ENCODE data around the gene PCDHA2. TPM values are rescaled to one million over a fixed set of nuclear protein-coding genes. Genes with fewer than 3 reads are reported as not detected.

Gene PCDHA2
- total and polyA plus RNA-seq, 2 of the 13 experiments (the other 11 are each of a cell fraction or from before 2014, with no cell fraction given) = not detected

DNA sequence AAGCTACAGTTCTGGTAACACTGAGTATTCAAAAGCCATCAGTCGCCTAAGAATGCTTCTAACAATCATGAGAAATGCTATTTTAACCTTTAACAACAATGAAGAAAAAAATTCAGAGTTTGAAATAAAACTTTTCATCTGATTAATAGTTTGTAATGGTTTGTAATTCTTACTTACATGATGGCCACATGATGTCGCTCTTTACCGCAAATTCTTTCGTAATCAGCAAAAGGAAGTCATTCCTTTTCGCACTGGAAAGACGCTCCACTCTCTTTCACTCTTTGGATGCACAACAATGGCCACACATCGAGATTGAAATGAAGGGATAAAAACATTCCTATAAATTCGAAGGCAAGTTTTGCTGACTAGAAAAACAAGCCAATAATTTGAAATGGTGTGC is 39.3 kb downstream of the PCDHA2 start, which contains the start of gene PCDHA7 (continued):
- TF ChIP-seq, protein P1, sequence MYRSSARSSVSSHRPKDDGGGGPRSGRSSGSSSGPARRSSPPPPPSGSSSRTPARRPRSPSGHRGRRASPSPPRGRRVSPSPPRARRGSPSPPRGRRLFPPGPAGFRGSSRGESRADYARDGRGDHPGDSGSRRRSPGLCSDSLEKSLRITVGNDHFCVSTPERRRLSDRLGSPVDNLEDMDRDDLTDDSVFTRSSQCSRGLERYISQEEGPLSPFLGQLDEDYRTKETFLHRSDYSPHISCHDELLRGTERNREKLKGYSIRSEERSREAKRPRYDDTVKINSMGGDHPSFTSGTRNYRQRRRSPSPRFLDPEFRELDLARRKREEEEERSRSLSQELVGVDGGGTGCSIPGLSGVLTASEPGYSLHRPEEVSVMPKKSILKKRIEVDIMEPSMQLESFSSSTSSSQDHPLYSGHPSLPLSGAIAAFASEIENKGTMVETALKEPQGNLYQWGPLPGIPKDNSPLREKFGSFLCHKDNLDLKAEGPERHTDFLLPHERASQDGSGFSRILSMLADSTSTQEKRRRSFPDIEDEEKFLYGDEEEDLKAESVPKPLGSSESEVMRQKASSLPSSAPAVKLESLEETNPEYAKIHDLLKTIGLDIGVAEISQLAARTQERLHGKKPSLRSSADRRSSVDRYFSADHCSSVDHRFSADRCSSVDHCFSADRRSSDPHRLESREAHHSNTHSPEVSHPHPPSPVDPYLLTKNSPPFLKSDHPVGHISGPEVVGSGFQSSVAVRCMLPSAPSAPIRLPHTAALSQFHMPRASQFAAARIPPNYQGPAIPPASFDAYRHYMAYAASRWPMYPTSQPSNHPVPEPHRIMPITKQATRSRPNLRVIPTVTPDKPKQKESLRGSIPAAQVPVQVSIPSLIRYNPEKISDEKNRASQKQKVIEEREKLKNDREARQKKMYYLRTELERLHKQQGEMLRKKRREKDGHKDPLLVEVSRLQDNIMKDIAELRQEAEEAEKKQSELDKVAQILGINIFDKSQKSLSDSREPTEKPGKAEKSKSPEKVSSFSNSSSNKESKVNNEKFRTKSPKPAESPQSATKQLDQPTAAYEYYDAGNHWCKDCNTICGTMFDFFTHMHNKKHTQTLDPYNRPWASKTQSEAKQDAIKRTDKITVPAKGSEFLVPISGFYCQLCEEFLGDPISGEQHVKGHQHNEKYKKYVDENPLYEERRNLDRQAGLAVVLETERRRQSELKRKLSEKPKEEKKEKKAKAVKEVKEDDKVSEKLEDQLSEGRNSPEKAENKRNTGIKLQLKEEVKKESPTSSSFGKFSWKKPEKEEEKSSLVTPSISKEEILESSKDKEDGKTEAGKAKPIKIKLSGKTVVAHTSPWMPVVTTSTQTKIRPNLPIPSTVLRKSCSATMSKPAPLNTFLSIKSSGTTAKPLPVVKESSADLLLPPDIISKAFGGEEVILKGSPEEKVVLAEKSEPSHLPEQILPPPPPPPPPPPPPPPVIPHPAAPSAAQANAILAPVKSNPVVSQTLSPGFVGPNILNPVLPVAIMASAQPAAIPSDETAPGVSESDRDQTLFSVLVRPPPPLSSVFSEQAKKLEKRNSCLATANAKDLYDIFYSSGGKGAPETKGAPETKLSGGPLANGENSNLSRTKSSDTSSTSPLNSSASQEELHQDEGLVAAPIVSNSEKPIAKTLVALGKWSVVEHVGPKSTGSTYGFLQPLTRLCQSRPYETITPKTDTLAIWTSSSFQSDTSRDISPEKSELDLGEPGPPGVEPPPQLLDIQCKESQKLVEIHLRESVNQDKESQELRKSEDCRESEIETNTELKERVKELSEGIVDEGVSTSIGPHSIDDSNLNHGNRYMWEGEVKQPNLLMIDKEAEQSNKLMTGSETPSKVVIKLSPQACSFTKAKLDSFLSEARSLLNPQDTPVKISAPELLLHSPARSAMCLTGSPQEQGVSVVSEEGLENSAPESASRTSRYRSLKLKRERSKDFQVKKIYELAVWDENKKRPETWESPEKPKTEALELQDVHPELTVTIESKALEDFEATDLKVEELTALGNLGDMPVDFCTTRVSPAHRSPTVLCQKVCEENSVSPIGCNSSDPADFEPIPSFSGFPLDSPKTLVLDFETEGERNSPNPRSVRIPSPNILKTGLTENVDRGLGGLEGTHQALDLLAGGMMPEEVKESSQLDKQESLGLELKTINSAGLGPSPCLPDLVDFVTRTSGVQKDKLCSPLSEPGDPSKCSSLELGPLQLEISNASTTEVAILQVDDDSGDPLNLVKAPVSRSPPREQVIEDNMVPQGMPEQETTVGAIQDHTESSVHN (CRISPR knock-in tag; IDR thresholded peaks at IDR 0.05) = no peak
- TF ChIP-seq ZNF230 (CRISPR knock-in tag; IDR thresholded peaks at IDR 0.05) = no peak
- TF ChIP-seq ELF1 (CRISPR knock-in tag; IDR thresholded peaks at IDR 0.05) = no peak
- TF ChIP-seq ZNF781 (CRISPR knock-in tag; IDR thresholded peaks at IDR 0.05; ENCODE audit: borderline replicate concordance, not compliant biosample characterization) = no peak
- no peak for TF ChIP-seq ZNF430 (CRISPR knock-in tag; IDR thresholded peaks at IDR 0.05)
- TF ChIP-seq STAG1 (CRISPR knock-in tag; IDR thresholded peaks at IDR 0.05) = peak; percentile 40
- peak in 1 of 2 experiments; percentile 52; a peak in 3 of 4 replicates for TF ChIP-seq MAFK (conservative IDR thresholded peaks at IDR 0.05 in 1 of 2, IDR thresholded peaks at IDR 0.05 in 1 of 2; ENCODE audit: low read length in 2 of 2)
- no peak for TF ChIP-seq SP5 (CRISPR knock-in tag; IDR thresholded peaks at IDR 0.05; ENCODE audit: borderline replicate concordance, low read depth)
- TF ChIP-seq ELF3 (CRISPR knock-in tag; IDR thresholded peaks at IDR 0.05) = peak; percentile 32; the same call in 1 of the 2 replicates
- no peak for TF ChIP-seq KLF15 (CRISPR knock-in tag; IDR thresholded peaks at IDR 0.05; ENCODE audit: borderline replicate concordance)
- no peak for TF ChIP-seq ZMYM4 (CRISPR knock-in tag; IDR thresholded peaks at IDR 0.05)
- no peak for TF ChIP-seq BHLHE40 (IDR thresholded peaks at IDR 0.05; ENCODE audit: low read length)
- peak; percentile 54 for TF ChIP-seq CTCF (CRISPR knock-in tag; IDR thresholded peaks at IDR 0.05)
- TF ChIP-seq, protein P2, sequence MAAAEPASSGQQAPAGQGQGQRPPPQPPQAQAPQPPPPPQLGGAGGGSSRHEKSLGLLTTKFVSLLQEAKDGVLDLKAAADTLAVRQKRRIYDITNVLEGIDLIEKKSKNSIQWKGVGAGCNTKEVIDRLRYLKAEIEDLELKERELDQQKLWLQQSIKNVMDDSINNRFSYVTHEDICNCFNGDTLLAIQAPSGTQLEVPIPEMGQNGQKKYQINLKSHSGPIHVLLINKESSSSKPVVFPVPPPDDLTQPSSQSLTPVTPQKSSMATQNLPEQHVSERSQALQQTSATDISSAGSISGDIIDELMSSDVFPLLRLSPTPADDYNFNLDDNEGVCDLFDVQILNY (CRISPR knock-in tag; conservative IDR thresholded peaks at IDR 0.05) = no peak
- no peak for TF ChIP-seq KMT2B (CRISPR knock-in tag; IDR thresholded peaks at IDR 0.05)
- no peak for TF ChIP-seq ATF7 (IDR thresholded peaks at IDR 0.05)
- no peak for TF ChIP-seq ATF7 (CRISPR knock-in tag; IDR thresholded peaks at IDR 0.05)
- TF ChIP-seq ZNF777 (CRISPR knock-in tag; IDR thresholded peaks at IDR 0.05) = no peak
- no peak for TF ChIP-seq HNRNPUL1 (IDR thresholded peaks at IDR 0.05; ENCODE audit: low read depth, low read length)
